Measurements from ENCODE around the gene TCERG1L.

DNA sequence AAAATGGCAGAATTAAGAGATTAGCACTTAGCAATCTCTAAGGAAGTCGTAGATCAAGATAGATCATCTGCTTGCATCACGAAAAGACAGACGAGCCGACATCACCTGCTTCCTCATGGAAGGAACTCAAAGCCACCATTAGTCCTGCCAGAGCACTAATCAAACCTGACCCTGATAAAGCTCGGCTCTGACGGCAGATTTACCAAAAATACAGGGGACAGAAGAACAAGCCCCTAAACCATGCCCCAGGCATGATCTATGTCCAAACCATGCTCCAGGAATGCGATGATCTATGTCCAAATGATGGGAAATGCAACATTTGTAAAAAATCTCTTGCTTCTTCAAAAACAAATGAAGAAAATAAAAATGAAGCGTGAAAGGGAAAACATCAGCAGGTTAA is 182.8 kb downstream of the TCERG1L start:
- TF ChIP-seq CTCF (IDR thresholded peaks at IDR 0.05) (no peak), POLR2A (IDR thresholded peaks at IDR 0.05) (no peak), EP300 (IDR thresholded peaks at IDR 0.05) (no peak)

Data from gastroesophageal sphincter (tissue), 3 donors.